ENCODE results near the gene C19orf47. TPM values are rescaled to one million over a fixed set of nuclear protein-coding genes. Genes with fewer than 3 reads are reported as not detected.

The C19orf47 gene, protein sequence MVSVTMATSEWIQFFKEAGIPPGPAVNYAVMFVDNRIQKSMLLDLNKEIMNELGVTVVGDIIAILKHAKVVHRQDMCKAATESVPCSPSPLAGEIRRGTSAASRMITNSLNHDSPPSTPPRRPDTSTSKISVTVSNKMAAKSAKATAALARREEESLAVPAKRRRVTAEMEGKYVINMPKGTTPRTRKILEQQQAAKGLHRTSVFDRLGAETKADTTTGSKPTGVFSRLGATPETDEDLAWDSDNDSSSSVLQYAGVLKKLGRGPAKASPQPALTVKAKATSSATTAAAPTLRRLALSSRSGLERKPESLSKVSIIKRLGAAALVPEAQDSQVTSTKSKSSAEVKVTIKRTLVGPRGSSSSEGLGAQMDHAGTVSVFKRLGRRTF
- total RNA-seq = 14.6 and 14.7 TPM in 2 replicates

DNA sequence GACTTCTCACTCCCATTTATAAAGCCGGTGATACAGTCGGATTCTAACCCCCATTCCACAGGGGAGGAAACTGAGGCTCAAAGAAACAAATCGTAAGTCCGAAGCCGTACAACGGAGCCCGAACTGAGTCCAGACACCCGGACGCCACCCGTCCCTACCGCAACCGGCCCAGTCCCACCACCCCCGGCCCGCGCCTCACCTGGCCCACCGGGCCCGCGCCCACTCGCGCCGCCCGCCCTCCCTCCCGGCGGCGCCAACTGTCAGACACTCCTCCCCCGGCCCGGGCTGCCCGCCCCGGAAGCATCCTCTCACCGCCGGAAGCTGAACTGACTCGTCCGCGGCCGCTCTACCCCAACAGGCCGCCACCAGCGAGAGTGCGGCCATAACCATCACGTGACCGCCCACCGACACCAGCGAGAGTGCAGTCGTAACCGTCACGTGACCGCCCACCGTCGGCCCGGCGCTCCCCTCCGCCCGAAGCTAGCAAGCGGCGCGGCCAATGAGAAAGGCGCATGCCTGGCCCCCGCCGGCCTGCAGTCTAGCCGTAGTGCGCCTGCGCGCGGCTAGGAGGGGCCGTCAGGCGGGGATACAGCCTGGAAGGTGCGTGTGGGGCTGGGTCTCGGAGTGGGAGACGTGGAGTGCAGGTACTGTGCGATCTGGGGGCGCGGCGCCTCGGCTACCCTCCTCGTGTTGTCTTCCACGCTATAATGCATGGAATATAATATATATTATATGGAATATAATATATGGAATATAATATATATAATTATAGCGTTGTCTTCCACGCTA, at the start of gene C19orf47, which contains the start of gene PLD3:
TSS of gene C19orf47 (minus strand) at position 273 of the 789 bp plus-strand sequence. CDS start 6,540 bp downstream, outside the sequence.
TSS of gene PLD3 (plus strand) at position 571 of the 789 bp plus-strand sequence. CDS start 17,789 bp downstream, outside the sequence.
- peak; percentile 94 for DNase-seq
- peak; percentile 94 for ATAC-seq (ENCODE audit: low read depth)
- Mint-ChIP-seq H3K9me3 (no peaks in the 10 kb centered on the region), H3K4me1 (peaks cover 28% of the 10 kb centered on the region), H3K36me3 (ENCODE audit: low read depth) (peaks cover 8% of the 10 kb centered on the region), H3K27me3 (no peaks in the 10 kb centered on the region), H3K4me3 (peak within 1 kb of the TSS; percentile 90), H3K27ac (peak within 1 kb of the TSS; percentile 85)
- CTCF ChIA-PET = interaction anchor here (1.2 kb wide), 1 partner anchor 72 kb away, joined by 3 read pairs; no protein-coding TSS in a partner anchor
- TF ChIP-seq, protein P1, sequence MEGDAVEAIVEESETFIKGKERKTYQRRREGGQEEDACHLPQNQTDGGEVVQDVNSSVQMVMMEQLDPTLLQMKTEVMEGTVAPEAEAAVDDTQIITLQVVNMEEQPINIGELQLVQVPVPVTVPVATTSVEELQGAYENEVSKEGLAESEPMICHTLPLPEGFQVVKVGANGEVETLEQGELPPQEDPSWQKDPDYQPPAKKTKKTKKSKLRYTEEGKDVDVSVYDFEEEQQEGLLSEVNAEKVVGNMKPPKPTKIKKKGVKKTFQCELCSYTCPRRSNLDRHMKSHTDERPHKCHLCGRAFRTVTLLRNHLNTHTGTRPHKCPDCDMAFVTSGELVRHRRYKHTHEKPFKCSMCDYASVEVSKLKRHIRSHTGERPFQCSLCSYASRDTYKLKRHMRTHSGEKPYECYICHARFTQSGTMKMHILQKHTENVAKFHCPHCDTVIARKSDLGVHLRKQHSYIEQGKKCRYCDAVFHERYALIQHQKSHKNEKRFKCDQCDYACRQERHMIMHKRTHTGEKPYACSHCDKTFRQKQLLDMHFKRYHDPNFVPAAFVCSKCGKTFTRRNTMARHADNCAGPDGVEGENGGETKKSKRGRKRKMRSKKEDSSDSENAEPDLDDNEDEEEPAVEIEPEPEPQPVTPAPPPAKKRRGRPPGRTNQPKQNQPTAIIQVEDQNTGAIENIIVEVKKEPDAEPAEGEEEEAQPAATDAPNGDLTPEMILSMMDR (IDR thresholded peaks at IDR 0.05) = no peak
- POLR2A ChIA-PET = interaction anchor here (0.5 to 2.6 kb wide), 20 partner anchors 8 to 916 kb away, joined by 3 to 15 read pairs (median 6); partner anchors contain the start of genes AKT2, BLVRB, HNRNPUL1 and RAB4B
- intact Hi-C loops (cut with micrococcal nuclease) = loop anchor here (1.0 to 5.0 kb wide), 11 partner anchors 55 to 524 kb away; partner anchors contain the start of genes AKT2, BLVRB, MAP3K10 and SERTAD3

DNA sequence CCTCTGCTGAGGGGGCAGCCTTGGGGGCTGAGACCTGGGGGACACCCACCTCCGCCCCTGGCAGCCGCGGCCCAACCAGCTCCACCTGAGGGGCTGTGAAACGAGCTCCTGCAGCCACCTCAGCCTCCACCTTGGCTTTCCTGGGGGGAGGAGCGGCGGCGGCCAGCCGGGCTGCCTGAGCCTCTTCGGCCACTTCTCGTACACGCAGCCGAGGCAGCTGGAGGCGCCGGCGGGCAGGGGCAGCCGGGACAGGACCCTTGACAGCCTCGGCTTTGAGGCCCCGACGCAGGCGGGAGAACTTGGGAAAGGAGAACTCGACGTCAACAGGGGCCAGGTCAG, 49.3 kb upstream of the C19orf47 start:
- H3K4me3 Mint-ChIP-seq = no peak overlapping the region
- TF ChIP-seq, protein P1 (IDR thresholded peaks at IDR 0.05) = no peak
- no peaks in the 10 kb centered on the region for H3K9me3 Mint-ChIP-seq
- POLR2A ChIA-PET = no interaction called here
- peaks cover 6% of the 10 kb centered on the region for H3K4me1 Mint-ChIP-seq
- ATAC-seq (ENCODE audit: low read depth) = no peak
- H3K27ac Mint-ChIP-seq = no peak overlapping the region
- peaks cover 7% of the 10 kb centered on the region for H3K27me3 Mint-ChIP-seq
- intact Hi-C loops (cut with micrococcal nuclease) = no loop called here
- CTCF ChIA-PET = no interaction called here
- no peak for DNase-seq
- H3K36me3 Mint-ChIP-seq (ENCODE audit: low read depth) = no peaks in the 10 kb centered on the region

DNA sequence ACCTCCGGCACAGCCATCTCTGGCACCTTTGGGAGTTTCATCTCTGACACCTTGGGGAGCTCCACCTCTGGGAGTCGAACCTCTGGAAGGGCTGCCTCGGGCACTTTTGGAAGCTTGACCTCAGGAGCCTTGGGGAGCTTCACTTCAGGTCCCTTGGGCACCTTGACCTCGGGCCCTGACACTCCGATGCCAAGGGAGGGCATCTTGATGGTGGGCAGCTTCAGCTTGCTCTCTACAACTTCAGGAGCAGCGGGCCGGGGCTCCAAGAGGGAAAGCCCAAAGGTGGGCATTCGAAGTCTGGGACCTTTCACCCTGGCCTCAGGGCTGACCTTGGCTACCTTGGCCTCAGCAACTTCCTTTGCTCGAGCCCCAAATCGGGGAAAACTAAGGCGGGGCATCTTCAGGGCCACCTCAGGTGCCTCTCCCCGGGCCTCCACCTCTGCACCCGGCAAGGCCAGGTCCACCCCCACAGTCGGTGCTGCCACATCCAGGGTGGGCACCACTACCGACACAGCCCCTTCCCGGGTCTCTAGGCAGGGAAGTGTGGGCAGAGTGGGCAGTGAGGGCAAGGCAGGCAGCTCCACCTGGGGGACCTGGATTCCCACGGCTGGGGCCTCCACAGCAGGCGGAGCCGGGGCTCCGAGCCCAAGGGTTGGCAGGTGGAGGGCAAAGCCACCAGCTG, 48.8 kb upstream of the C19orf47 start:
- H3K36me3 Mint-ChIP-seq (ENCODE audit: low read depth) = no peaks in the 10 kb centered on the region

DNA sequence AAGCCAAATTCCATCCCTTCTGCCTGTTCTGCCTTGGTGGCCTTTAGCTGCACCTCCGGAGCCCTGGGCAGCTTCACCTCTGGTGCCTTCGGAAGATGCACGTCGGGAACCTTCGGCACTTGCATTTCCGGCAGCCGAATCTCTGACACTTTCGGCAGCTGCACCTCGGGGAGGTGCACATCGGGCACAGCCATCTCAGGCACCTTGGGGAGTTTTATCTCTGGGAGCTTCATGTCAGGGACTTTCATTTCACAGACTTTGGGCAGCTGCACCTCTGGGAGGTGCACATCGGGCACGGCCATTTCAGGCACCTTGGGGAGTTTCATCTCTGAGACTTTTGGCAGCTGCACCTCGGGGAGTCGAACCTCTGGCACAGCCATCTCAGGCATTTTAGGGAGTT, 47.8 kb upstream of the C19orf47 start:
- Mint-ChIP-seq H3K4me3 (no peak overlapping the region), H3K27me3 (peaks cover 7% of the 10 kb centered on the region), H3K9me3 (no peaks in the 10 kb centered on the region), H3K27ac (no peak overlapping the region), H3K36me3 (ENCODE audit: low read depth) (no peaks in the 10 kb centered on the region), H3K4me1 (peaks cover 6% of the 10 kb centered on the region)
- intact Hi-C loops (cut with micrococcal nuclease) = no loop called here
- ChIA-PET CTCF (interaction anchor here (0.6 kb wide), 1 partner anchor 177 kb away, joined by 4 read pairs; no protein-coding TSS in a partner anchor), POLR2A (no interaction called here)
- ATAC-seq (ENCODE audit: low read depth) (no peak), DNase-seq (no peak)
- TF ChIP-seq, protein P1 (IDR thresholded peaks at IDR 0.05) = no peak

More for the DNA sequence above, 48.8 kb upstream of the C19orf47 start:
- POLR2A ChIA-PET = no interaction called here
- intact Hi-C loops (cut with micrococcal nuclease) = no loop called here
- peaks cover 6% of the 10 kb centered on the region for H3K4me1 Mint-ChIP-seq
- H3K27ac Mint-ChIP-seq = no peak overlapping the region
- no peak overlapping the region for H3K4me3 Mint-ChIP-seq
- H3K27me3 Mint-ChIP-seq = peaks cover 7% of the 10 kb centered on the region
- no peaks in the 10 kb centered on the region for H3K9me3 Mint-ChIP-seq
- DNase-seq (no peak), ATAC-seq (ENCODE audit: low read depth) (no peak)
- TF ChIP-seq, protein P1 (IDR thresholded peaks at IDR 0.05) = no peak
- CTCF ChIA-PET = no interaction called here
